Neutrophil (primary cell): ENCODE results near the gene ZNF490.

ENCODE experiments used
- H3K27ac ChIP-seq: fragments of 200-600 bp; sonication (generic); 2 replicates; pipeline ENCODE4 v1.5.1; 2016; ENCODE audit warnings: mild to moderate bottlenecking, moderate library complexity
- H3K27me3 ChIP-seq: fragments of 200-600 bp; sonication (generic); 2 replicates; pipeline ENCODE4 v1.6.0; 2016; ENCODE audit warnings: mild to moderate bottlenecking
- H3K36me3 ChIP-seq: fragments of 200-600 bp; sonication (generic); 2 replicates; pipeline ENCODE4 v1.5.1; 2017
- H3K4me1 ChIP-seq, 2 experiments: fragments of 200-600 bp in 1 of 2; sonication (generic) in 1 of 2; 1 replicate in 1 of 2; 2 replicates in 1 of 2; pipeline versions ENCODE4 v1.5.1 to v1.6.1; 2013 to 2016; ENCODE audit warnings: low read depth in 1 of 2, low read length in 1 of 2, mild to moderate bottlenecking in 1 of 2, moderate library complexity in 1 of 2; ENCODE audit not compliant: control insufficient read depth in 1 of 2, insufficient read depth in 1 of 2
- H3K4me3 ChIP-seq, 2 experiments: fragments of 200-600 bp in 1 of 2; sonication (generic) in 1 of 2; 1 replicate in 1 of 2; 2 replicates in 1 of 2; pipeline ENCODE4 v1.5.1; 2013 to 2016; ENCODE audit warnings: low read depth in 1 of 2, low read length in 1 of 2, mild to moderate bottlenecking in 1 of 2, moderate library complexity in 1 of 2
- H3K9me3 ChIP-seq: fragments of 200-600 bp; sonication (generic); 2 replicates; pipeline ENCODE4 v1.5.1; 2016
- CTCF ChIP-seq: fragments of 200-600 bp; sonication (generic); IDR thresholded peaks from 2 replicates; pipeline ENCODE4 v1.5.1; 2016; ENCODE audit warnings: antibody characterized with exemption

ZNF490 gene

GRCh38 chr19:12610540-12611360 lies at the start of gene ZNF490, which contains the start of gene ZNF791:
Gene ZNF490, minus strand, starts transcription at chr19:12610813. Its CDS starts 133 bp downstream, at chr19:12610680.
Gene ZNF791, plus strand, starts transcription at chr19:12610920. Its CDS starts 160 bp downstream, at chr19:12611080.
- TF ChIP-seq CTCF: peak; percentile 47
- H3K36me3 ChIP-seq: no peaks in the 10 kb centered on the region
- no peaks in the 10 kb centered on the region for H3K27me3 ChIP-seq
- H3K27ac ChIP-seq: peak within 1 kb of the TSS; percentile 92
- peak within 1 kb of the TSS; percentile 65 to 95 for H3K4me3 ChIP-seq
- no peaks in the 10 kb centered on the region for H3K9me3 ChIP-seq
- peaks cover 41 to 46% of the 10 kb centered on the region in 2 experiments for H3K4me1 ChIP-seq

- no peaks in the 10 kb centered on the region for H3K4me1 ChIP-seq
- TF ChIP-seq CTCF: no peak
- peaks cover 100% of the 10 kb centered on the region for H3K36me3 ChIP-seq
- no peak overlapping the region for H3K27ac ChIP-seq
- H3K4me3 ChIP-seq: no peak overlapping the region
- no peaks in the 10 kb centered on the region for H3K9me3 ChIP-seq
- H3K27me3 ChIP-seq: no peaks in the 10 kb centered on the region
Measured at GRCh38 chr19:12657966-12658365, 47.4 kb upstream of the ZNF490 start.

- TF ChIP-seq CTCF: no peak
- Histone ChIP-seq H3K27me3 (no peaks in the 10 kb centered on the region), H3K36me3 (peaks cover 99% of the 10 kb centered on the region)
Measured at GRCh38 chr19:12656899-12657571, 46.4 kb upstream of the ZNF490 start.

GRCh38 chr19:12655546-12655945 lies 44.9 kb upstream of the ZNF490 start:
- Histone ChIP-seq H3K9me3 (no peaks in the 10 kb centered on the region), H3K4me1 (no peaks in the 10 kb centered on the region), H3K27me3 (no peaks in the 10 kb centered on the region), H3K36me3 (peaks cover 99% of the 10 kb centered on the region), H3K27ac (no peak overlapping the region), H3K4me3 (no peak overlapping the region)
- TF ChIP-seq CTCF: no peak

More at GRCh38 chr19:12656899-12657571, 46.4 kb upstream of the ZNF490 start:
- Histone ChIP-seq H3K27ac (no peak overlapping the region), H3K4me1 (no peaks in the 10 kb centered on the region), H3K9me3 (no peaks in the 10 kb centered on the region), H3K4me3 (no peak overlapping the region)

- Histone ChIP-seq H3K27ac (no peak overlapping the region), H3K27me3 (no peaks in the 10 kb centered on the region), H3K36me3 (peaks cover 93% of the 10 kb centered on the region), H3K4me1 (peaks cover 7 to 9% of the 10 kb centered on the region in 2 experiments), H3K9me3 (no peaks in the 10 kb centered on the region), H3K4me3 (no peak overlapping the region)
- no peak for TF ChIP-seq CTCF
Measured at GRCh38 chr19:12652219-12652618, 41.6 kb upstream of the ZNF490 start.
